SKM-1 (cell line): ENCODE data around the gene SLC43A2.
A peak's percentile ranks its signal among the peaks of the same experiment; 100 is the strongest.
"Not testable (repeated sequence)": the region's sequence is repeated elsewhere in the genome, so short reads cannot be mapped to it uniquely, and the experiment has no call there.

Source experiments
- DNase-seq: peaks from one replicate; lab custom pipeline; 2025; ENCODE audit not compliant: unreplicated experiment; lab: John Stamatoyannopoulos, UW

SLC43A2 gene

GRCh38 chr17:1627982-1628855 lies at the start of gene SLC43A2:
Gene SLC43A2 (minus strand): TSS chr17:1628834. CDS start chr17:1627874, 960 bp downstream.
- DNase-seq, result no peak

DNA sequence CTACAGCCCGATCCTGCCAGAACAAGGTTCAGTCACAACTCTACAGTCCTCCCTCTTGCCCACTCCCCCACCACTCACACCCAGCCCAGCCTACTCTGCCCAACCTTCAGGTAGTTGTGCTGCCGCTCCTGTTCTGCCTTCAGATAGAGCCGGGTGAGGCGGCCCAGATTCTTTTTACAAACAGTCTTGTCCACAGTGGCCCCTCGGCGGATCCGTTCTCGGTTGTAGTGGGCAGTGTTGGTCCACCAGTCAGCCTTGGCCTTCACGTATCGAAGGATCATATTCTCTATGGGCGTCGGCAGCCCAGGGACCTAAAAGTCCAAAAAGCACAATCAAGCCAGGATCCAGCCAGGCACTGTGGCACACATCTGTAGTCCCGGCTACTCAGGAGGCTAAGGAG lies 47.8 kb upstream of the SLC43A2 start:
- no peak for DNase-seq

GRCh38 chr17:1673041-1673785 lies 44.6 kb upstream of the SLC43A2 start:
- DNase-seq, result no peak

- not testable (repeated sequence) for DNase-seq
Observed at GRCh38 chr17:1663934-1664333, 35.3 kb upstream of the SLC43A2 start.

DNA sequence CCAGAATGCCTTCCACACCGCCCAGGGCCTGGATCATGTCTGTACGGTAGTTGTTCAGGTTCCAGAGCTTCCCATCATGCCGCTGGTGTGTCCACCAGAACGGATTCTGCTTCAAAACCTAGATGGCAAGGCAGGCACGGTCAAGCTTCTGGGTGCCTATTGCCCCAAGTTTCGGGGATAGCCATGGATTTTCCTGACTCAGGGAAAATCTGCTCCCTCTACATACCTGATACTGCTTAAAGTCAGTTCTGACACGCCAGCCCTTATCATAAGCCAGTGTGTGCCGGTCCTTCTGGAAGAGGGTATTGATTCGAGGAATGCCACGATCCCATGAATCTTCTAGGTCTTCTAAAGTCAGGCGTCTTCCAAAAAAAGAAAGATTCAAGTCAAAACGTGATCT lies 32.4 kb upstream of the SLC43A2 start:
- DNase-seq, result no peak

GRCh38 chr17:1658100-1658499 lies 29.5 kb upstream of the SLC43A2 start:
- DNase-seq, result no peak

- DNase-seq, result no peak
Observed at GRCh38 chr17:1653735-1654134, 25.1 kb upstream of the SLC43A2 start.

DNA sequence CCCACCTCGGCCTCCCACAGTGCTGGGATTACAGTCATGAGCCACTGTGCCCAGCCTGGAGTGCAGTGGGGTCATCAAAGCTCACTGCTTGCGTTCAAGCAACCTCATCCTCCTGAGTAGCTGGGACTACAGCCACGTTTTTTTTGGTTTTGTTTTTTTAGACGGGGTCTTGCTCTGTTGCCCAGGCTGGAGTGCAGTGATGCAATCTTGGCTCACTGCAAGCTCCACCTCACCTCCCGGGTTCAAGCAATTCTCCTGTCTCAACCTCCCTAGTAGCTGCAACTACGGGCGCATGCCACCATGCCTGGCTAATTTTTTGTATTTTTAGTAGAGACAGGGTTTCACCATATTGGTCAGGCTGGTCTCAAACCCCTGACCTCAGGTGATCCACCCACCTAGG lies 24.2 kb upstream of the SLC43A2 start:
- DNase-seq, result not testable (repeated sequence)

DNA sequence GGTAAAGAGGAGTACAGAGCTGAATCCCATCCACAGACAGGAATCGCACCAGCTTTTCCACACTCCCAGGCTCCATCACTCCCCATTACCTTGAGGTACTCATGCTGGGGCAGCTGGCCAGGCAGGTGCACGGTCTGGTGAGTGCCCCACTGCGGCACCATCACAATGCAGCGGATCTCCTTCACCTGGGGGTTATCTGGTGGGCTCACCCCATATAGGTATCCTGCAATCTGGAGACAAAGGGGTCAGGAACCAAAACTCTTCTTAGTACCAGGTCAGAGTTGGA lies 22.9 kb upstream of the SLC43A2 start:
- DNase-seq, result no peak

- DNase-seq, result no peak
Observed at GRCh38 chr17:1650731-1651558, 22.3 kb upstream of the SLC43A2 start.

DNA sequence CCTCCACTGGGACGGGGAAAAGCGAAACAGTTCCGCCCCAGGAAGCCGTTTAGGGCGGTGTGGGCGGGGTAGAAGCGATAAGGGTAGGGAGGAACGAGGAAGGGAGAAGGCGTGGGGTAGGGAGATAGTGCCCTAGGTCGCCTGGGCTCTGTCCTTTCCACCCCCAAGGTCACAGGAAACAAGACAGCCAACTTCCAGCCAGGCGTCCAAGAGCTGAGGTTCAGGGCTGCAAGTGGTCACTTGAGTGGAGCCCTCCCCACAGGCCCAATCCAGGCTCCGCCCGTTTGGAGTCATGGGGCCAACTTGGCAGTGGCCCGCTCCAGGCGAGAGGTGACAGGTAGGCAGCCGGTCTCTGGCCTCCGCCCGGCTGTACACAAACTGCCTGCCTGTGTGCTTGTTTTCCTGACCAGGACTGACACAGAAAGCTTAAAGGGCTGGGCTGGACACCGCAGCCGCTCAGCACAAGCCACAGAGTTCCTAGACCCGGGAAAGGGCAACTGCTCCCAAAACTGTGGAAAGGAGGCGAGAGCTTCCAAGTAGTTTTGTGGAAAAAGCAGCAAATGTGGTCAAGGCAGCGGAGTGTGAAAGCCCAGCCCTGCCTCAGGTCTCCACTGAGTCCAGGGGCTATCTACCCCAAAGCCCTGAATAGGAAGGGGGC lies 21.3 kb upstream of the SLC43A2 start, which contains the start of gene RILP:
Gene RILP (minus strand): TSS at position 23 of the 658 bp plus-strand sequence. CDS start 62 bp downstream, outside the sequence.
- no peak for DNase-seq

DNA sequence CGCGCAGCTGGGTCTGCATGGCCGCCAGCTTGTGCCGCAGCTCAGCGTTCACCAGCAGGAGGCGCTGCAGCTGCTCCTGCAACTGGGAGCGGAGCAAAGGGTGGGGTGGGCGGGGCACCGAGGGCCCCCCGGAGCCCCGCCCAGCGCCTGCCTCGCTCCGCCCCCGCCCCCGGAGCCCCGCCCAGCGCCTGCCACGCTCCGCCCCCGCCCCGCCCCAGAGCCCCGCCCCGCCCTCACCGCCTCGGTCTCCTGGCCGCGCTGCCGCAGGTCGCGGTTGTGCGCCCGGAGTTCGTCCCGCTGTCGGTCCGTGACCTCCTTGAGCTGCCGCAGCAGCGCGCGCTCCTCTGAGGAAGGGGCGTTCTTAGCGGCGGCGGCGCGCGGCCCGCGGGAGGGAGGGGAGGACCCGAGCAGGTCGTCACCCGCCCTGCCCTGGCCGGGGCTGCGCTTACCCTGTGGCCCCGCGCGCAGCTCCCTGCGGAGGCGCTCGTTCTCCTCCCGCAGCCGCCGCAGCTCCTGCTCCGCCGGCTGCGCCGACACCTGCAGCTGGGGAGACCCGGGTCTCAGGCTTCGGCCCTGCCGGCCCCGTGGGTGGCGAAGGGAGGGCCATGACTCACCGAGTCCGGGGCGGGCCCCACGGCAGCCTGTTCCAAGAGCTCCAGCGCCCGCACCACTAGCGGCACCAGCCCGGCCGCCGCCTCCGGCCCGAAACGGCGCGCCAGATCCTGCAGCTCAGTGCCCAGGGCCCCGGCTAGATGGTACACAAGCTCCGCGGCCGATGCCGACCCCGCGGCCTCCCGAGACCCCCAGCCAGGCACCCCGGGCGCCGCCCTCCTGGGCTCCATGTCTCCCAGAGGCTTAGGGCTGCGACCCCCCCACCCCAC lies 20.6 kb upstream of the SLC43A2 start:
- no peak for DNase-seq

GRCh38 chr17:1648173-1648962 lies 19.7 kb upstream of the SLC43A2 start:
- peak; percentile 38 for DNase-seq

DNA sequence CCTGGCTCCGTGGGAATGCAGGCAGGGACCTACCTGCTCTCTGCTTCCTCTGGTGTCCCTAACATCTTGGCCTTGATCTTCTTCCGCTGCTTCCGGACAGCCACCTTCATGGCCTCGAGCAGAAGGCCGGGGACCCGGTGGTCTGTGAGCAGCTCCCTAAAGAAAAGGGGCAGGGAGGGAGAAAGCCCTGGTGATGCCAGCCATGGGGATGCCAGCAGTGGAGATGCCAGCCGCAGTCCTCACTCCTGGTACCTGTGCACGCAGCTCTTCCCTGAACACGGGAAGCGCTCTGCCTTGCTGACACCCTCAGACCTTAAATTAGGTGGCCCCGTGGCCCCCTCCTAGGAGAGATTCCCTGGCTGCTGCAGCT lies 19.2 kb upstream of the SLC43A2 start:
- no peak for DNase-seq

DNA sequence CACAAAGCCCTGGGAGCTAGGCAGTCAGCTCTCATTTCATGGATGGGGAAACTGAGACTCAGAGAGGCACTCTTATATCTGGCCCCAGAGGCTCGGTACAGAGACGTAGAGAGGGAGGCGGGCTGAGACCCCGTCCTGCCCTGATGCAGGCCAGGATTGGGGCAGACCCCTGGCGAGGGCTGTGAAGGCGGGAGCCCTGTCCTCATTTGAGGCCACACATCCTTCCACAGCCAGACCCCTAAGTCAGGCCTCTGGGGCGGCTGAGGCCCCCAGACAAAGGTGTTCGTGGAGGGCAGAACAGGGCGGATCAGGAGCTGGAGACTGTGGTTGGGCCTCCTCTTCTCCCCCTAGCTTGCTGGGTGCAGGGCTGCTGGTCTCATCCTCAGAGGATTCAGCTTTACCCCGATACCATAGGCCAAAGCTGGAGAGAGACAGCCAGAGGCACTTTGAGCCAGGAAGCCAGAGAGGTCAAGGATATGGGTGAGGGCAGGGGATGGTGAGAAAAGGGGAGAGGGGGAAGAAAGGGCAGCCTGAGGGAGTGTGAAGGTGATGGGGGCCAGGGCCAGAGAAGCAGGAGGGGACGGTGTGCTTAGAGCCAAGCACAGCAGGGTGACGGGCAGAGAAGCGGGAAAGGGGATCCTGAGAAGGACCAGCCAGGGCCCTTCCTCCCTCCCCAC lies 17.7 kb upstream of the SLC43A2 start:
- DNase-seq, result no peak

- no peak for DNase-seq
Observed at GRCh38 chr17:1645207-1646171, 16.9 kb upstream of the SLC43A2 start, which contains the start of gene SCARF1. Gene SCARF1 (minus strand): TSS chr17:1645732. CDS start chr17:1645697, 35 bp downstream.

DNA sequence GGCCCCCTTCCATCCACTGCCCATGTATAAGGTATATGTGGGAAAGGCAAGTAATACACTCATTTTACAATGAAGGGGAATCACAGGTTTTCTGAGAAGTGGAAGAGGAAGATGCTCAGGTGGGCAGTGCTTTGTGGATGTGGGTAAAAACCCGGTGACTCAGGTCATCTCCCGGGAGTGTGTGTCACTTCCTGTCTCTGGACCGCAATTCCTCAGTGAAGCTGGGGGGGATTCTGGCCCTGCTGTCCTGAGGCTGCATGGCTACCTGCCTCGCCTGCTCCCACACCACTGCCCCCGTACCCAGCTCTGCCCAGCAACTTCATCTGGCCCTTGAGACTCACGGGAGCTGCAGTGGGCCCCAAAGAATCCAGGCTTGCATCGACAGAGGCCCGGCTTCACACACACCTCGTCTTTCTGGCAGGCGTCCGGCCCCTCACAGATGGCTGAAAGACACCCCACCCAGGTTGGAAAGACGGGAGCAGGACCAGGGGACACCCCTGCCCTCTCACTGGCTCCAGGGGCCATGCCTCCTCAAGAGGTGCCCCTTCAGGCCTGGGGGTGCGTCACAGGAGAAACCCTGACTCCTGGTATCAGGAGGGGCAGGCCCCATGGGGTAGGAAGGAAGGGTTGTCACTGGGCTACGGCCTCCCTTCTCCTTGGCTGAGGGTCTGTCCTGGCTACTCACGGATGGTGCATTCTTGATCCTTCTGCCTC lies 16.0 kb upstream of the SLC43A2 start:
- no peak for DNase-seq
